Activated naive CD4-positive, alpha-beta T cell treated with anti-CD3 and anti-CD28 coated beads, Interleukin-2, amount 50 U/mL, for 72 hours (primary cell): ENCODE results near the gene ANKRD13B. TPM values are rescaled to one million over a fixed set of nuclear protein-coding genes. Genes with fewer than 3 reads are reported as not detected.
"Not testable (repeated sequence)": the region's sequence is repeated elsewhere in the genome, so short reads cannot be mapped to it uniquely, and the experiment has no call there.

Source experiments
- ATAC-seq, 2 donors: fragments of 150-1000 bp; cut with Tn5 transposase; 2 replicates each; pipeline ENCODE4 v1.10.0; 2021; ENCODE audit warnings: mild to moderate bottlenecking in 2 of 2, moderate library complexity in 2 of 2
- DNase-seq, 2 donors: peaks; one replicate each; pipeline ENCODE4 v3.0.0; 2021 to 2022; ENCODE audit warnings: low spot score in 2 of 2
- H3K27ac Mint-ChIP-seq, 2 donors: one replicate each; pipeline ENCODE4 v1.8.0; 2022; ENCODE audit warnings: mild to moderate bottlenecking in 2 of 2, mixed read lengths in 2 of 2
- H3K36me3 Mint-ChIP-seq, 2 donors: one replicate each; pipeline ENCODE4 v1.8.0; 2022; ENCODE audit warnings: mixed read lengths in 2 of 2
- H3K9me3 Mint-ChIP-seq, 2 donors: one replicate each; pipeline ENCODE4 v1.8.0; 2022; ENCODE audit warnings: mixed read lengths in 2 of 2
- total RNA-seq, 2 donors: library from RNA; stranded (reverse); gene quantifications; one replicate each; pipeline ENCODE4 v1.2.3, GENCODE V29; 2022

ANKRD13B gene
- total RNA-seq, 2 donors from 2014 or later, result 8.9 to 25.3 TPM

- DNase-seq (no peak), ATAC-seq (no peak)
- Mint-ChIP-seq H3K27ac (peak overlapping the region; percentile 0 to 67), H3K9me3 (no peaks in the 10 kb centered on the region), H3K36me3 (peaks cover 12 to 24% of the 10 kb centered on the region in 2 donors)
These were observed 35.7 kb downstream of the ANKRD13B start for GRCh38 chr17:29628644-29629043.

- no peaks in the 10 kb centered on the region for H3K9me3 Mint-ChIP-seq
- DNase-seq, result no peak
- peaks cover 12 to 24% of the 10 kb centered on the region in 2 donors for H3K36me3 Mint-ChIP-seq
- ATAC-seq, result no peak
- peak overlapping the region; percentile 67 to 83 for H3K27ac Mint-ChIP-seq
These were observed 36.9 kb downstream of the ANKRD13B start for GRCh38 chr17:29629839-29630238.

GRCh38 chr17:29630630-29631193, 37.8 kb downstream of the ANKRD13B start:
- no peak for DNase-seq
- H3K9me3 Mint-ChIP-seq, result no peaks in the 10 kb centered on the region
- peak overlapping the region; percentile 67 to 96 for H3K27ac Mint-ChIP-seq
- H3K36me3 Mint-ChIP-seq, result peaks cover 10 to 25% of the 10 kb centered on the region in 2 donors
- no peak for ATAC-seq

- ATAC-seq, result no peak
- H3K9me3 Mint-ChIP-seq, result no peaks in the 10 kb centered on the region
- no peak for DNase-seq
- peak overlapping the region; percentile 30 to 44 for H3K27ac Mint-ChIP-seq
- H3K36me3 Mint-ChIP-seq, result peaks cover 6 to 35% of the 10 kb centered on the region in 2 donors
These were observed 41.0 kb downstream of the ANKRD13B start for GRCh38 chr17:29633886-29634285.

- Mint-ChIP-seq H3K9me3 (no peaks in the 10 kb centered on the region), H3K27ac (peak overlapping the region; percentile 75 to 80), H3K36me3 (peaks cover 0 to 14% of the 10 kb centered on the region in 2 donors)
- ATAC-seq, result no peak
- no peak for DNase-seq
These were observed 47.5 kb downstream of the ANKRD13B start for GRCh38 chr17:29640413-29640812.

- Mint-ChIP-seq H3K27ac (peak overlapping the region in 1 of 2 donors; percentile 80), H3K9me3 (no peaks in the 10 kb centered on the region), H3K36me3 (peaks cover 0 to 12% of the 10 kb centered on the region in 2 donors)
- no peak for DNase-seq
- ATAC-seq, result no peak
These were observed 48.2 kb downstream of the ANKRD13B start for GRCh38 chr17:29640981-29641642.

GRCh38 chr17:29642171-29642611, 49.3 kb downstream of the ANKRD13B start:
- peak overlapping the region; percentile 70 to 89 for H3K27ac Mint-ChIP-seq
- ATAC-seq (no peak), DNase-seq (no peak)
- no peaks in the 10 kb centered on the region for H3K9me3 Mint-ChIP-seq
- H3K36me3 Mint-ChIP-seq, result peaks cover 0 to 5% of the 10 kb centered on the region in 2 donors

- DNase-seq (no peak), ATAC-seq (no peak)
- Mint-ChIP-seq H3K36me3 (peaks cover 0 to 13% of the 10 kb centered on the region in 2 donors), H3K27ac (peak overlapping the region; percentile 70 to 74), H3K9me3 (no peaks in the 10 kb centered on the region)
These were observed 50.9 kb downstream of the ANKRD13B start for GRCh38 chr17:29643817-29644160.

- peaks cover 0 to 13% of the 10 kb centered on the region in 2 donors for H3K36me3 Mint-ChIP-seq
- ATAC-seq, result peak in 1 of 2 donors; percentile 80
- no peak for DNase-seq
These were observed 52.7 kb downstream of the ANKRD13B start for GRCh38 chr17:29645515-29646051.

GRCh38 chr17:29648005-29648404, 55.1 kb downstream of the ANKRD13B start:
- Mint-ChIP-seq H3K9me3 (no peaks in the 10 kb centered on the region), H3K36me3 (peaks cover 0 to 13% of the 10 kb centered on the region in 2 donors), H3K27ac (peak overlapping the region; percentile 50 to 65)
- no peak for DNase-seq
- ATAC-seq, result no peak

More at GRCh38 chr17:29645515-29646051, 52.7 kb downstream of the ANKRD13B start:
- H3K9me3 Mint-ChIP-seq, result no peaks in the 10 kb centered on the region
- peak overlapping the region in 1 of 2 donors; percentile 70 for H3K27ac Mint-ChIP-seq

- H3K9me3 Mint-ChIP-seq, result no peaks in the 10 kb centered on the region
- peak overlapping the region in 1 of 2 donors; percentile 46 for H3K27ac Mint-ChIP-seq
- no peak for ATAC-seq
- H3K36me3 Mint-ChIP-seq, result peaks cover 0 to 13% of the 10 kb centered on the region in 2 donors
- no peak for DNase-seq
These were observed 56.4 kb downstream of the ANKRD13B start for GRCh38 chr17:29649359-29649758.

- ATAC-seq (no peak), DNase-seq (no peak)
- Mint-ChIP-seq H3K9me3 (no peaks in the 10 kb centered on the region), H3K36me3 (peaks cover 0 to 16% of the 10 kb centered on the region in 2 donors), H3K27ac (peak overlapping the region in 1 of 2 donors; percentile 10)
These were observed 57.5 kb downstream of the ANKRD13B start for GRCh38 chr17:29650396-29650795.

- H3K27ac Mint-ChIP-seq, ATAC-seq, H3K9me3 Mint-ChIP-seq, DNase-seq: not testable (repeated sequence)
- peaks cover 0 to 22% of the 10 kb centered on the region in 2 donors for H3K36me3 Mint-ChIP-seq
These were observed 59.0 kb downstream of the ANKRD13B start for GRCh38 chr17:29651913-29652312.

- DNase-seq (no peak), ATAC-seq (no peak)
- Mint-ChIP-seq H3K36me3 (peaks cover 0 to 20% of the 10 kb centered on the region in 2 donors), H3K27ac (peak overlapping the region in 1 of 2 donors; percentile 30), H3K9me3 (no peaks in the 10 kb centered on the region)
These were observed 60.0 kb downstream of the ANKRD13B start for GRCh38 chr17:29652976-29653375.

- Mint-ChIP-seq H3K27ac (no peak overlapping the region), H3K9me3 (no peaks in the 10 kb centered on the region)
- ATAC-seq, result no peak
These were observed 61.2 kb downstream of the ANKRD13B start for GRCh38 chr17:29653995-29654714.

GRCh38 chr17:29655323-29655722, 62.4 kb downstream of the ANKRD13B start:
- Mint-ChIP-seq H3K27ac (no peak overlapping the region), H3K9me3 (no peaks in the 10 kb centered on the region), H3K36me3 (peaks cover 0 to 15% of the 10 kb centered on the region in 2 donors)
- ATAC-seq (no peak), DNase-seq (no peak)

More at GRCh38 chr17:29653995-29654714, 61.2 kb downstream of the ANKRD13B start:
- peaks cover 0 to 13% of the 10 kb centered on the region in 2 donors for H3K36me3 Mint-ChIP-seq
- DNase-seq, result no peak

GRCh38 chr17:29659155-29659554, 66.2 kb downstream of the ANKRD13B start:
- Mint-ChIP-seq H3K36me3 (peaks cover 0 to 32% of the 10 kb centered on the region in 2 donors), H3K9me3 (peaks cover 0 to 5% of the 10 kb centered on the region in 2 donors), H3K27ac (peak overlapping the region; percentile 34 to 46)
- ATAC-seq (peak; percentile 84 to 87), DNase-seq (no peak)
